CD4-positive, alpha-beta T cell treated with Interleukin-6 for 4 hours (primary cell): Measurements from ENCODE around the gene PLGRKT.
"Not testable (repeated sequence)": the region's sequence is repeated elsewhere in the genome, so short reads cannot be mapped to it uniquely, and the experiment has no call there.

Experiments used
- DNase-seq: peaks from one replicate; pipeline ENCODE4 v3.0.0-alpha.2; 2020; ENCODE audit warnings: mixed read lengths

Gene PLGRKT

DNA sequence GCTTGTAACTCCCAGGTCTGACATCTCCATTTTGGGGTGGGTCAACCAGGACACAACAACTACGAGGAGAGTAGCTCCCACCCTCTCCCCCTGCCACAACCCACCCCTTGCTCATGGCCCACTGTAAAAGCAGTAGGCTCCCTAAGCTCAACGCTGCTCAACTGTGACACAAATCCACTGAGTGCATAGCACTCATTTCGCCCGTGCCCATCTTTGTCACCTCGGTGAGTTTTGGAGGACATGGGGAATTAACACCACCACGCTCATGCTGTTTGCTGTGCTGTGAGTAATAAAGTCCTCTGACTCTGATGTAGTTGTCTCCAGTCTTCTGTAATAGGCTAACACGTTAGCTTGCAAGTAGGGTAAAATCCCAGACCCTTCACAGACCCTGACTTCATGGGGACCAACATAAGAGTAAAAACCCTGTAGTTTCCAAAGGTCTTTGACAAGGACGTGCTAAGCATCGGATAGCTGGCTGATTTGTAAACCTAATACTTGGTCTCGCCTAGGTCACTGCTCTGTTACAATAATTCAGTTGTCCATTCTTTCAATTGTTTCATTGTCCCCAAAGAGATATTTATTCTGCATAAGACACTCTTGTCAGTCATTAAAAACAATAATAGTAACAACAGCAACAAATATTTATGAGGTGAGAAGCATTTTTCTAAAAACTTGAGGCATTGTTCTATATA lies 7.7 kb downstream of the PLGRKT start:
- no peak for DNase-seq

DNA sequence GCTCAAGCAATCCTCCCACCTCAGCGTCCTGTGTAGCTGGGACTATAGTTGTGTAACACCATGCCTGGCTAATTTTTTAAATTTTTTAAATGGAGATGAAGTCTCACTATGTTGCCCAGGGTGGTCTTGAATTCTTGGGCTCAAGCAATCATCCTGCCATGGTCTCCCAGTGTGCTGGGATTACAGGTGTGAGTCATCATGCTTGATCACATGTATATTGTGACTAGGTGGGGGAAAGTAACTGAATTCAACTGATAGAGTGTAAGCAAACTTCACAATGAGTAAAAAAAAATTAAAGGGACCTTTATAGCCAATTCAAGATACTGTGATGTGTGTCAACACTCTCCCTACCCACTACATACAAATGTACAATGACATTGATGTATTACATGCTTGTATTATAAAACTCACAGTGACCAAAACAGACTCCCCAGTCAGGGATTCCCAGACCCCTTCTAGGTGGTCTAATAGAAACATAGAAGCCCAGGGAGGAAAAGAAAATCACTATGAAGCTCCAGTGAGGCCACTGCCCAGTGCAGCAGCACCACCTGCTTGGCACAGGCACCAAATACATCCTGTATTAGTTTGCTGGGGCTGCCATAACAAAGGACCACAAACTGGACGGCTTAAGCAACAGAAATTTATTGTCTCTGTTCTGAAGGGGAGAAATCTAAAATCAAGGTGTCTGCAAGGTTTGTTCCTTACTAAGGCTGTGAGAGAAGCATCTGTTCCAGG lies 8.8 kb downstream of the PLGRKT start:
- DNase-seq: no peak

GRCh38 chr9:5428172-5428571 lies 9.6 kb downstream of the PLGRKT start:
- no peak for DNase-seq

DNA sequence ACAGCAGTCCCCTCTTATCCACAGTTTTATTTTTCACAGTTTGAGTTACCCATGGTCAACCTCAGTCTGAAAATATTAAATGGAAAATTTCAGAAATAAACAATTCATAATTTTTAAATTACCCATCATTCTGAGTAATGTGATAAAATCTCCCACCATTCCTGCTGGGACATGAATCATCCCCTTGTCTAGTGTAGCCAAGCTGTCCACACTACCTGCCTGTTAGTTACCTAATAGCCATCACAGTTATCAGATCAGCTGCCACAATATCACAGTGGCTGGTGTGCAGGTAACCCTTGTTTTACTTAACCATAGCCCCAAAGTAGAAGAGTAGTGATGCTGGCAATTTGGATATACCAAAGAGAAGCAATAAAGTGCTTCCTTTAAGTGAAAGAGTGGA lies 10.7 kb downstream of the PLGRKT start:
- DNase-seq: no peak

- DNase-seq: no peak
These were observed 12.6 kb downstream of the PLGRKT start for GRCh38 chr9:5425006-5425628.

DNA sequence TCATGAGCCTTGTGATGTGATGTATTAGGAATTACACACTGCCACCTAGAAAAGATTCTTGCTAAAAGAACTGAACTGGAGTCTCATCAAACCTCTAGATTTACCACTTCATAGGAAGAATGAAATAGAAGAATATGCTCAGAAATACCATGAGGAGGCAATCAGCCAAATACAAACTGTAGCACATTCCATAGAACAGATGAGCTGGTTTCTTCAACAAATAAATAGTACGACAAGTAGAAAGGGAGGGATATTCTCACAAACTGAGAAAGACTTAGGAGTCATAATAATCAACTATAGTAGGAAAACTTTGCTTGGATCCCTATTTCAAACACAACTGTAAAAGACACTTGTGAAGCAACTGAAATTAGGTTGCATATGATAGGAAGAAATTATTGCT lies 15.4 kb downstream of the PLGRKT start:
- no peak for DNase-seq

GRCh38 chr9:5421163-5421562 lies 16.6 kb downstream of the PLGRKT start:
- no peak for DNase-seq

GRCh38 chr9:5419987-5420386 lies 17.7 kb downstream of the PLGRKT start:
- DNase-seq: no peak

DNA sequence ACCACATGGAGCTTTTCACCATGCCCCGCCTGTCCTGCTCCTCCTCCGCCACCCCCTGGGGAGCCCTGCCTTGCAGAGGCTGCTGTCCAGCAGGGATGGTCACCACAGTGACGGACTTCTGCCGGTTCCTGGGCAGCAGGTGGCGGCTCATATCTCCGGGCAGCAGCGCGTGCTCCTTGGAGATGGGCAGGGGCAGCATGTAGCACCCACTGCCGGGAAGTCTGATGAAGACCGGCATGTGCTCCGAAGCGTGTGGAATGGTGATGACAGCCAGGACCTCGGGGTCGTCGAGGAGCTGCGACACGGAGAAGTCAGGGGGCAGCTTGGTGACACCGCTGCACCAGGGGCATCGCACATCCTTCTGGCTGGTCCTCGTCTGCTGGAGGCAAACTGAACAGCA lies 19.2 kb downstream of the PLGRKT start:
- no peak for DNase-seq

DNA sequence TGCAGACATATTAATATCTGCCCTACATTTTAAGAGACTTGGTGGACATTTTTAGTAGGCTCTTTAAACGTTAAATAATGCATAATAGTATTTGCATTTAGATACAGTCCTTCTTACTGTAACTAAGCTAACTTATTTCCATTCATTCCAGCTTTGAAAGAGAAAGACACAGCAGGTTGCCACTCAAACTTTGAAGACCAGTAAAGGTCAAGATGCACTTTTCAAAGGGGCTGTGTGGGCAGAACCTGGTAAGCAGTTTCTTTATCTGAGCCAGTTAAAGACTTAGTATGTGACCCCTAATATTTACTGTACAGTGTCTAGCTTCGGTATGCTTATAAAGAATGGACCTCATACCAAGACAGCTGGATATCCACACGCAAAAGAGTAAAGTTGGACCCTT lies 20.8 kb downstream of the PLGRKT start:
- DNase-seq: no peak

DNA sequence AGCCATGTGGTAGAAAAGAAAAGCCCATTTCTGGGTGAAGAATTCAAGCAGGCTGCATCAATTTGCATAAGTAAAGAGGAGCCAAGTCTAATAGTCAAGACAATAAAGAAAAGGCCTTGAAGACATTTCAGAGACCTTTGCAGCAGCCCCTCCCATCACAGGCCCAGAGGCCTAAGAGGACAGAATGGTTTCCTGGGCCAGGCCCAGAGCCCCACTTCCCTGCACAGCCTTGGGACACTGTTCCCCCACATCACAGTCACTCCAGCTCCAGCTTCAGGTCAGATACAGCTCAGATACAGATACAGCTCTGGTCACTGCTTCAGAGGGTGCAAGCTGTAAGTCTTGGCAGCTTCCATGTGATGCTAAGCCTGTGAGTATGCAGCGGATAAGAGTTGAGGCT lies 29.1 kb downstream of the PLGRKT start:
- DNase-seq: no peak

- DNase-seq: no peak
These were observed 35.5 kb downstream of the PLGRKT start for GRCh38 chr9:5402217-5402616.

- DNase-seq: not testable (repeated sequence)
These were observed 40.2 kb downstream of the PLGRKT start for GRCh38 chr9:5397547-5397946.

- DNase-seq: no peak
These were observed 42.3 kb downstream of the PLGRKT start for GRCh38 chr9:5395428-5395827.

DNA sequence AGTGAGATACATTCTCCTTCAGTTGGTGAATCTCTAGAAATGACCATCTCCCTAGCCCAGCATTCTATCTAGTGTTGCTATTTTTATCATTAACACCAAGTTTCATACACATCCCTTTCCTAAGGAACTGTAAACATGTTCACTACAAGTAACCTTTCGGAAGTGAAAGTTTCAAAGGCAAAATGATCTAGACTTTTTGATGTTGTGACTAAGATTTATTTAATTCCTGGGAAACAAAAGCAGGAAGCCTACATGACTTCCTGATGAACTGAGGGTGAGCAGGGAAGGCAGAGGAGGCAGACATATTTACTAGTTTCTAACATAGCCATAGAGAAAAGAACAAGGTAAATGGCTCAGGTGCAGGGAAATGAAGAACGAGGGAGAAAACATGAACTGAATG lies 43.7 kb downstream of the PLGRKT start:
- DNase-seq: not testable (repeated sequence)

- no peak for DNase-seq
These were observed 44.2 kb downstream of the PLGRKT start for GRCh38 chr9:5393497-5393896.

DNA sequence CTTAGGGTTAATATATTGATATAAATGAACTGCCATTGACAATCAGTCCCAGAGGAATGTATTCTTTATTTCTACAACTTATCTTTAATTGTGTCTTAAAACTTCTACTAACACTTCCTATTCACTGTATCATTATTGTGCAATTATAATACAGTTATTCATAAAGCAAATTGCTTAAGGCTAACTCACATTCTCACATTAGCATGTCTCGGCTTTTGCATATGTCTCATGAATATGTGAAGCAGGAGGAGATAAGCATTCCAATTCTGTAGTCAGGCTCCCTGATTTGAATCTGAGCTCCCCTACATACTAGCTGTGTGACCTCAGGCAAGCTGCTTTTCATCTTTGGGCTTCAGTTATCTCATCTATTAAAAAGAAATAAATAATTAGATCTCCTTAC lies 45.4 kb downstream of the PLGRKT start:
- DNase-seq: no peak

DNA sequence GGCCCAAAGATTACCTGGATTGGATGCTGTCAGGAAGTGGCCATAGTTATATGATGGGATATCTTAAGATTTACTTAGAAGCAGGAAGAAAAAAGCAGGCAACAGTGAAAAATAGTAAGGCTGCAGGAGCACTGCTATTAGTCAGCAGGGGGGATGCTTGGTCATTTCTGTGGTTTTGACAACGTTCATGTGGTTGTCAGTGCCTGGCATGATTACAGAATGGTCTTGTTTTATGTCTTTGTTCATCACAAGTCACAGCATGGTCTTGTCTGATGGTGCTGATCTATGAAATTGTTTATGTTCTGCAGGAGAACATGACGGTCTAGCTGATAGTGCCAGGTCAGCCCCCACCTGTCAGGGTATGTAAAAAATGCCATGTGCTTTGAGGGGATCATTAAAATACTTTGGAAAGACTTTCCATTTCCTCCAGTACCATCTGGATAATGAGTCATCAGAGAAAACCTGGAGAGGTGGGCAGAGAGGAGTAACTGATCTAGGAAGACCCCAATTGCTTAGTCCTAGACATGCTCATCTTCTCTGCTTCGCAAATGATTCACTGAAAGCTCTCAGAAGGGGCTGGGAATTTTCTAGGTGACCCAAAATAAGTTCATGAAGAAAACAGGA lies 48.5 kb downstream of the PLGRKT start:
- DNase-seq: no peak

GRCh38 chr9:5388026-5388819 lies 49.5 kb downstream of the PLGRKT start:
- no peak for DNase-seq

GRCh38 chr9:5384436-5384835 lies 53.3 kb downstream of the PLGRKT start:
- DNase-seq: no peak

DNA sequence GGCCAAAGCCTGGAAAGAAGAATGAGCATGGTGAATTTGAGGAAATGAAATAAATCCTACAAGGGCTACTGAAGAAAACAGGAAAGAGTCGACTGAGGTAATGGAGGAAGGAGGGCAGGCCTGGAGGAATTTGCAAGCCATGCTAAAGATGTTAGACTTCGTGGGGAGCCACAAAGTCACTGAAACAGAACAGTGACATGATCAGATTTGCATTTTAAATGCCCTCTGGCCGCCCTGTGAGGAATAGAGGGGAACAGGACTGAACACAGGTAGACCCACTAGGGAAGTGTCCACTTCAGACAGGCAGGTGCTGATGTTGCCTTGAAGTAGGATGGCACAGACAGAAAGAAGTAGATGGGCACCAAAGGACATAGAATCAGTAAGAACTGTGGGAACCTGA lies 55.2 kb downstream of the PLGRKT start:
- DNase-seq: no peak

DNA sequence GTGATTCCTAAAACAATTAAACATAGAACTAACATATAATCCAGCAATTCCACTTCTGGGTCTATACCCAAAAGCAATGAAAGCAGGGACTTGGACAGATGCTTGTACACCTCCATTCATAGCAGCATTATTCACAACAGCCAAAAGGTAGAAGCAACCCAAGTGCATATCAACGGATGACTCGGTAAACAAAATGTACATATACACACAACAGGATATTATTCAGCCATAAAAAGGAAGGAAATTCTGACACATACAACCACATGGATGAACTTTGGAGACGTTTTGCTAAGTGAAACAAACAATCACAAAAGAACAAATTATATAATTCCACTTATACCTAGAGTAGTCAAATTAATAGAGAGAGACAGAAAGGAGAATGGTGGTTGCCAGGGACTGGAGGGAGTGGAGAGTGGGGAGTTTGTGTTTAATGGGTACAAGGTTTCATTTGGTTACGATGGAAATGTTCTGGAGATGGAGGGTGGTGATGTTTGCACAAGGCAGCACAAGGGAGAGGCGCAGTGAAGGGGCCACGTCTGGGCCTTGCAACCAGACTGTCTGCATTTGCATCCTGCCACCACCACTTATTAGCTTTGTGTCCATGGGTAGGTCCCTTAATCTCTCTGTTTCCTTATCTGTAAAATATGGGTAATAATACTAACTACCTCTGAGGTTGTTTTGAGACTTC lies 61.8 kb downstream of the PLGRKT start:
- DNase-seq: peak; percentile 27
